Nephron (organoid): Measurements from ENCODE around the gene DCUN1D4.

Source experiments
- H3K27ac Mint-ChIP-seq, 3 experiments: 2 replicates each; pipeline ENCODE4 v1.8.0; 2020; ENCODE audit warnings: mixed read lengths in 3 of 3, mild to moderate bottlenecking in 2 of 3, moderate library complexity in 1 of 3
- H3K27me3 Mint-ChIP-seq: 2 replicates; pipeline ENCODE4 v1.8.0; 2021; ENCODE audit warnings: low read depth, mild to moderate bottlenecking, moderate library complexity, mixed read lengths
- H3K36me3 Mint-ChIP-seq: 2 replicates; pipeline ENCODE4 v1.8.0; 2020; ENCODE audit warnings: low read depth, mixed read lengths
- H3K4me1 Mint-ChIP-seq: 2 replicates; pipeline ENCODE4 v1.8.0; 2020; ENCODE audit warnings: mixed read lengths
- H3K4me3 Mint-ChIP-seq, 3 experiments: 2 replicates each; pipeline ENCODE4 v1.8.0; 2020; ENCODE audit warnings: mild to moderate bottlenecking in 3 of 3, mixed read lengths in 3 of 3, moderate library complexity in 2 of 3
- H3K9me3 Mint-ChIP-seq: 2 replicates; pipeline ENCODE4 v1.8.0; 2020; ENCODE audit warnings: mixed read lengths
- TF ChIP-seq, protein P1 (sequence below), 3 experiments: fragments of 200-600 bp; sonication (generic); IDR thresholded peaks; one replicate each; pipeline ENCODE4 v1.5.0; 2021; ENCODE audit warnings: antibody characterized with exemption in 3 of 3; ENCODE audit not compliant: unreplicated experiment in 3 of 3

The DCUN1D4 gene

DNA sequence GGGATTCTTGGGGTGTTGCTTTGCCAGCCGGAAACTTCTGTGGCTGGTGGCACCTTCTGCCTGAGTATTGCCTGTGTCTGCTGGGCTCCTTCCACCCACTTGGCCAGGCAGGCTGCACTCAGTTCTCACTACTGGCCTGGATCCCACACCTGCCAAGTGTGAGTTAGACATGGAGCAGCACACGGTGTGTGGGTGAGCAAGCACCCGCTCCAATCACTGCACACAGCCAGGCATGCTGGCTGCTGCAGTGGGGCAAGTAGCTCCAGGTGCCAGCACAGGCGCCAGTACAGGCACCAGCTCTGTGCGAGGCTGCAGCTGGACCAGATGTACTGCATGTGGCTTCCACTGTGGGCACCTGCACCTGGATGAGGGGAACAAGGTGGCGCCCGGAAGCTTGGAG, 23.9 kb downstream of the DCUN1D4 start:
- TF ChIP-seq, protein P1, sequence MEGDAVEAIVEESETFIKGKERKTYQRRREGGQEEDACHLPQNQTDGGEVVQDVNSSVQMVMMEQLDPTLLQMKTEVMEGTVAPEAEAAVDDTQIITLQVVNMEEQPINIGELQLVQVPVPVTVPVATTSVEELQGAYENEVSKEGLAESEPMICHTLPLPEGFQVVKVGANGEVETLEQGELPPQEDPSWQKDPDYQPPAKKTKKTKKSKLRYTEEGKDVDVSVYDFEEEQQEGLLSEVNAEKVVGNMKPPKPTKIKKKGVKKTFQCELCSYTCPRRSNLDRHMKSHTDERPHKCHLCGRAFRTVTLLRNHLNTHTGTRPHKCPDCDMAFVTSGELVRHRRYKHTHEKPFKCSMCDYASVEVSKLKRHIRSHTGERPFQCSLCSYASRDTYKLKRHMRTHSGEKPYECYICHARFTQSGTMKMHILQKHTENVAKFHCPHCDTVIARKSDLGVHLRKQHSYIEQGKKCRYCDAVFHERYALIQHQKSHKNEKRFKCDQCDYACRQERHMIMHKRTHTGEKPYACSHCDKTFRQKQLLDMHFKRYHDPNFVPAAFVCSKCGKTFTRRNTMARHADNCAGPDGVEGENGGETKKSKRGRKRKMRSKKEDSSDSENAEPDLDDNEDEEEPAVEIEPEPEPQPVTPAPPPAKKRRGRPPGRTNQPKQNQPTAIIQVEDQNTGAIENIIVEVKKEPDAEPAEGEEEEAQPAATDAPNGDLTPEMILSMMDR (IDR thresholded peaks at IDR 0.05; ENCODE audit: unreplicated experiment in 3 of 3), result no peak
- H3K27me3 Mint-ChIP-seq, result no peaks in the 10 kb centered on the region
- H3K4me3 Mint-ChIP-seq, result no peak overlapping the region
- H3K36me3 Mint-ChIP-seq, result peaks cover 52% of the 10 kb centered on the region
- no peak overlapping the region for H3K27ac Mint-ChIP-seq
- H3K4me1 Mint-ChIP-seq, result peaks cover 5% of the 10 kb centered on the region
- H3K9me3 Mint-ChIP-seq, result no peaks in the 10 kb centered on the region

DNA sequence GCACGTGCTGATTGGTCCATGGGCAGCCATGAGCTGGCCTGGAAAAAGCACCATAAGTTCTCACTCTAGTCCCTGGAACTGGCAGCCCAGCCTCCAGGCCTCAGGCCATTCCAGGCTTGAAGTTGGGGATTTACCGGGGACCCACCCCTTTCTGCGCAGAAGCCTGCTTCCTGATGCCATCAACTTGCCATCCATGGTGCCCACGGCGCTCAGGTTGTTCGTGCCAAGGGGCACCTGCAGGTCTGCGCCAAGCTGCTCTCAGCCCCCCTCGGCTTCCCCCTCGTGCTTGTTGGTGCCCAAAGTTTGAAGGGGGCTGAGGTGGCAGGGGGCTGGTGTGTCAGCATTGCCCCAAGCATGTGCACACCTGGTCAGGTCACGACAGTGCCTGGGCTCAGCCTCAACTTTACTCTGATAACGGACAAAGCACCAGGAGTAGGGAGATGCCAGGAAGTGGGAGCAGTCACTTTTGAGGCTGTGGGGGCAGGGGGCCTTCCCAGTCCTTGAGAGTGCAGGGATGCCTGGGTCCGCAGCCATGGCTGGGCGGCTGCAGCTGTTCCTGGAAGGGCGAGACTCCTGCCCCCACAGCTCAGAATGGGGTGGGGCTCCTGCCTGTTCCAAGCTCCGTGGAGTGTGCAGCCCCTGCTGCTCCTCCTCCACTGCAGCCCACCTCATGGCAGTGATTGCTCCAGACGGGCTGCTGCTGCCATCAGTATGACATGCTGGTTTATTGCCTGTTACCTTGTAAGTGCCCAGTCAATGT, 24.9 kb downstream of the DCUN1D4 start:
- H3K27me3 Mint-ChIP-seq, result no peaks in the 10 kb centered on the region
- H3K36me3 Mint-ChIP-seq, result peaks cover 57% of the 10 kb centered on the region
- H3K9me3 Mint-ChIP-seq, result no peaks in the 10 kb centered on the region
- no peak overlapping the region for H3K27ac Mint-ChIP-seq
- H3K4me3 Mint-ChIP-seq, result no peak overlapping the region
- no peaks in the 10 kb centered on the region for H3K4me1 Mint-ChIP-seq
- TF ChIP-seq, protein P1 (IDR thresholded peaks at IDR 0.05; ENCODE audit: unreplicated experiment in 3 of 3), result no peak

DNA sequence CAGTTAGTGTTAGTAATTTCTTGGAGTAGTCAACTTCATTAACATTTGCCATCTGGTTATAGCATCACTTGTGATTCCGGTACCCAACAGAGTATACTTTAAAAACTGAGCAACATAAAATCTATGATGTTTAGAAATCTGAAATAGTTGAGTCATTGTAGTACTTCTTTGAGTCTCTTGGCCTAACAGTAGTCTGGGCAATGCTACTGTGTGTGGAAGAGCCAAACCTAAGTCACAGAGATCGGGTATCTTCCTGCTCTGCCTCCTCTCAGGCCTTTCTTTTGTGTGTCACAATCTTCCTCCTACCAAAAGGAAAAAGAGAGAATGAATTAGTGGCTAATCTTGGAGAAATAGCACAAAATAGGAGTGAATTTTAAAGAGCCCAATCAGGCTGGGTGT, 25.5 kb downstream of the DCUN1D4 start:
- no peaks in the 10 kb centered on the region for H3K4me1 Mint-ChIP-seq
- TF ChIP-seq, protein P1 (IDR thresholded peaks at IDR 0.05; ENCODE audit: unreplicated experiment in 3 of 3), result no peak
- no peaks in the 10 kb centered on the region for H3K9me3 Mint-ChIP-seq

DNA sequence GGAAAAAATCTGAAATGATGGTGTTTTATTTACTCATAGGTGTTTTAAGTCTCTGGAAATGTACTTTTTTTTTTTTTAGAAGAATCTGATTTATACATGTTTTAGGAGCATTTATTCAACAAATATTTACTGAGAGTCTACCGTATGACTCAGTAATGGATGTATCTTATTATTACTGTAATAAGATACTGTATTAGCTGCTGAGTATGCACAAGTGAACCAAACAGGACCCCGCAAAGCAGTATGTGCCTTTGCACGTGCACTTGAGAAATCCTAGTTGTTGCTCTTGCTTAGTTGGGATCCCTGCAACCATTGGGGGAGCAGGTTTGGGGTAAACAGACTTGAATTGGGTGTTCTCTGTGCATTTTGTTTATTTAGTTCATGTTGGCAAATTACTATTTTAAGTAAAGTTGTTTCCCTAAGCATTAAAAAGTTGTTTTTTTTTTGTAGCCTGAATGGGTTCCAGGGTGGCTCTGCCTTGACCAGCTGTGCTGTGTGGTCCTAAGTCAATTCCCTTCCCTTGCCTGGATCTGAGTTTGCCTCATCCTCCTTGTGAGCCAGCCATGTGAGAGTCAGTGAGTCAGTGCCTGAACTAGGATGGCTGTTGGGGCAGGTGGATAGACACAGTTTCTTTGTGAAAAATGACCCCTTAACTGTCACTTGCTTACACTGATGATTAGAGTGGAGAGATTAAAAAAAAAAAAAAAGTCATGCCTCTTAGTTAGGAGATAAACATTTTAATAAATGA, 27.7 kb downstream of the DCUN1D4 start:
- H3K4me1 Mint-ChIP-seq, result no peaks in the 10 kb centered on the region
- no peaks in the 10 kb centered on the region for H3K9me3 Mint-ChIP-seq
- no peaks in the 10 kb centered on the region for H3K27me3 Mint-ChIP-seq

More for the DNA sequence above, 25.5 kb downstream of the DCUN1D4 start:
- Mint-ChIP-seq H3K27me3 (no peaks in the 10 kb centered on the region), H3K27ac (no peak overlapping the region), H3K36me3 (peaks cover 62% of the 10 kb centered on the region), H3K4me3 (no peak overlapping the region)

DNA sequence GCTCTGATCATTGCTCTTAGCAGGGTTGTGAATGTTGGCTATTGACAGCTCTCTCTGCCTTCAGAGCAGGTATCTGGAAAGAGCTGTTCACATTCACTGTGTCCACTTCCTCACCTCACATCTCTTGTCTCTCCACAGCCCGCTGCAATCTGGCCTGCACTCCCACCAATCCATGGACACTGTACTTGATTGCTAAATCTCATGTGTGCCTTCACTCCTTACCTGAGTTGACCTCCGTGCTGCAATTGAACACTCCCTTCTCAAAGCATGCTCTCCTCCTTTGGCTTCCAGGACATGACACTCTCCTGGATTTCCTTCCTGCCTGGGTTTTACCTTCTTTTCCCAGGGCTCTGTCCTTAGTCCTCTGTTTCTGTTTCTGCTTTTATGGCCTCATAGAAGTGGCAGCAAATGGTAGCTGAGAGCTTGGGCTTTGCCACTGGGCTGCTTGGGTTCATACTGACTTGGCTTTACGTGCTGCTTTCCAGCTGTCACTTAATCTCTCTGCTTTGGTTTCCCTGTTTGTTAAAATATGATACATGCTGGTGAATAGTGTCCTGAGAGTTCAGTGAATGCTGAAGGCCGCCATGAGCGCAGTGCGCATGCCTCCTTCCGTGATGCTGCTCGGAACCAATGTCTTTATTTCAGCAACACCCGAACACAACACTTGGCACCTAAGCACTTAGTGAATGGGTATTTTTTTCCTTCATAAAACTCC, 29.5 kb downstream of the DCUN1D4 start:
- H3K27ac Mint-ChIP-seq, result no peak overlapping the region
- no peak overlapping the region for H3K4me3 Mint-ChIP-seq
- H3K9me3 Mint-ChIP-seq, result no peaks in the 10 kb centered on the region

More for the DNA sequence above, 27.7 kb downstream of the DCUN1D4 start:
- no peak overlapping the region for H3K27ac Mint-ChIP-seq
- peaks cover 71% of the 10 kb centered on the region for H3K36me3 Mint-ChIP-seq
- TF ChIP-seq, protein P1 (IDR thresholded peaks at IDR 0.05; ENCODE audit: unreplicated experiment in 3 of 3), result no peak
- H3K4me3 Mint-ChIP-seq, result no peak overlapping the region

More for the DNA sequence above, 29.5 kb downstream of the DCUN1D4 start:
- no peaks in the 10 kb centered on the region for H3K27me3 Mint-ChIP-seq
- TF ChIP-seq, protein P1 (IDR thresholded peaks at IDR 0.05; ENCODE audit: unreplicated experiment in 3 of 3), result no peak
- H3K36me3 Mint-ChIP-seq, result peaks cover 69% of the 10 kb centered on the region
- H3K4me1 Mint-ChIP-seq, result no peaks in the 10 kb centered on the region
